ENCODE measurements around the gene GLB1L3. TPM values are rescaled to one million over a fixed set of nuclear protein-coding genes. Genes with fewer than 3 reads are reported as not detected.
A peak's percentile ranks its signal among the peaks of the same experiment; 100 is the strongest.
"Not testable (repeated sequence)": the region's sequence is repeated elsewhere in the genome, so short reads cannot be mapped to it uniquely, and the experiment has no call there.

The GLB1L3 gene
- total RNA-seq, 2 donors from 2014 or later, result 1.3 TPM; not detected in 1

DNA sequence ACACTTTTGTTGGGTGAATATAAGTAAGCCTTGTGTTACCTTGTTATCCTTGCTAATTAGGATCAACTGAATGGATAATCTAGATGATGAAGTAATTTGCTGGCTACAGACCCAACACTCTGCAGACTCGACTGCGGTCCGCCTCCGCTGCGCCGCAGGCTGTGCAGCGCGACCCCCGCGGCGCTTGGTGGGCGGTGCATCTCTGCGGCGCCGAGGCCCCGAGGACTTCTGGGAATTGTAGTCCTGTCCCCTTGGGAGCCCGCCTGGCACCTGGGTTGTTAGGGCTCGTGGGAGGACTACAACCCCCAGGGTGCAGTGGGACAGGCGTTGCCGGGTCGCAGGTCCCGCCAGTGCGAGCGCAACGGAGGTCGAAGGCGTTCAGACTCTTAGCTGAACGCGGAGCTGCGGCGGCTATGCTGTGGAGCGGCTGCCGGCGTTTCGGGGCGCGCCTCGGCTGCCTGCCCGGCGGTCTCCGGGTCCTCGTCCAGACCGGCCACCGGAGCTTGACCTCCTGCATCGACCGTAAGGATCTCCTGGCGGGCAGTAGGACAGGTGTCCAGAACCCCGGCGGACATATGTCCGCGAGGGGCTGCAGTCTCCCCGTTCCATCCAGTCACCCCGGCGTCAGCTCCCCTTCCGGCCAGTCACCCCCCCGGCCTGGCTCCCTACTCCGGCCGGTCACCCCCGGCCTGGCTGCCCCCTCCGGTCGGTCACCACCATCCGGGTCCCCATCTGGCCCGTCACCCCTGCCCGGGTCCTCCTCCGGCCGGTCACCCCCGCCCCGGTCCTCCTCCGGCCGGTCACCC, 22.8 kb upstream of the GLB1L3 start, which contains the start of the genes ACAD8 and THYN1:
ACAD8 (plus strand) TSS at position 381 of the 806 bp plus-strand sequence; CDS start at position 414, 33 bp downstream.
THYN1 (minus strand) TSS at position 165 of the 806 bp plus-strand sequence. CDS start 470 bp downstream, outside the sequence.
- Histone ChIP-seq H3K9me3 (no peaks in the 10 kb centered on the region), H3K4me1 (peaks cover 24% of the 10 kb centered on the region), H3K4me3 (peak within 1 kb of the TSS; percentile 85 to 86), H3K36me3 (replicated peaks in 1 of 2; ENCODE audit: insufficient read depth in 1 of 2, low read depth in 2 of 2) (peaks cover 0 to 7% of the 10 kb centered on the region in 2 donors), H3K27me3 (no peaks in the 10 kb centered on the region), H3K27ac (peak within 1 kb of the TSS; percentile 21 to 77 (median 55))
- TF ChIP-seq, protein P1, sequence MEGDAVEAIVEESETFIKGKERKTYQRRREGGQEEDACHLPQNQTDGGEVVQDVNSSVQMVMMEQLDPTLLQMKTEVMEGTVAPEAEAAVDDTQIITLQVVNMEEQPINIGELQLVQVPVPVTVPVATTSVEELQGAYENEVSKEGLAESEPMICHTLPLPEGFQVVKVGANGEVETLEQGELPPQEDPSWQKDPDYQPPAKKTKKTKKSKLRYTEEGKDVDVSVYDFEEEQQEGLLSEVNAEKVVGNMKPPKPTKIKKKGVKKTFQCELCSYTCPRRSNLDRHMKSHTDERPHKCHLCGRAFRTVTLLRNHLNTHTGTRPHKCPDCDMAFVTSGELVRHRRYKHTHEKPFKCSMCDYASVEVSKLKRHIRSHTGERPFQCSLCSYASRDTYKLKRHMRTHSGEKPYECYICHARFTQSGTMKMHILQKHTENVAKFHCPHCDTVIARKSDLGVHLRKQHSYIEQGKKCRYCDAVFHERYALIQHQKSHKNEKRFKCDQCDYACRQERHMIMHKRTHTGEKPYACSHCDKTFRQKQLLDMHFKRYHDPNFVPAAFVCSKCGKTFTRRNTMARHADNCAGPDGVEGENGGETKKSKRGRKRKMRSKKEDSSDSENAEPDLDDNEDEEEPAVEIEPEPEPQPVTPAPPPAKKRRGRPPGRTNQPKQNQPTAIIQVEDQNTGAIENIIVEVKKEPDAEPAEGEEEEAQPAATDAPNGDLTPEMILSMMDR (IDR thresholded peaks at IDR 0.05), result peak; percentile 5 to 67 (median 49)
- TF ChIP-seq POLR2A (IDR thresholded peaks at IDR 0.05), result peak; percentile 51 to 81 (median 81)
- 0 to 1% methylated on average over 5 to 69 of the region's 70 CpGs for WGBS, 2 donors
- DNase-seq (peak; percentile 96 to 98 (median 97)), ATAC-seq (peak; percentile 100)
- intact Hi-C loops (cut with DNase I), result no loop called here

GRCh38 chr11:134254433-134255183, 21.6 kb upstream of the GLB1L3 start:
- H3K4me3 ChIP-seq, result peak overlapping the region in 1 of 2 donors; percentile 86
- H3K36me3 ChIP-seq (replicated peaks in 1 of 2; ENCODE audit: insufficient read depth in 1 of 2, low read depth in 2 of 2), result peaks cover 0 to 7% of the 10 kb centered on the region in 2 donors
- no peaks in the 10 kb centered on the region for H3K27me3 ChIP-seq
- ATAC-seq, result no peak
- no peaks in the 10 kb centered on the region for H3K9me3 ChIP-seq
- DNase-seq, result no peak
- H3K27ac ChIP-seq, result no peak overlapping the region
- peaks cover 24% of the 10 kb centered on the region for H3K4me1 ChIP-seq
- intact Hi-C loops (cut with DNase I), result no loop called here
- WGBS, 2 donors, result 19 to 24% methylated on average over 3 of the region's 3 CpGs
- no peak for TF ChIP-seq POLR2A (IDR thresholded peaks at IDR 0.05)
- TF ChIP-seq, protein P1 (IDR thresholded peaks at IDR 0.05), result no peak

- H3K4me3 ChIP-seq; H3K36me3 ChIP-seq (replicated peaks in 1 of 2; ENCODE audit: insufficient read depth in 1 of 2, low read depth in 2 of 2); H3K27ac ChIP-seq; intact Hi-C loops (cut with DNase I); DNase-seq; H3K9me3 ChIP-seq; ATAC-seq; H3K27me3 ChIP-seq: not testable (repeated sequence)
- peaks cover 24% of the 10 kb centered on the region for H3K4me1 ChIP-seq
- WGBS, 2 donors, result 90 to 95% methylated on average over 5 of the region's 5 CpGs
Observed at GRCh38 chr11:134255184-134255561, 21.0 kb upstream of the GLB1L3 start.

DNA sequence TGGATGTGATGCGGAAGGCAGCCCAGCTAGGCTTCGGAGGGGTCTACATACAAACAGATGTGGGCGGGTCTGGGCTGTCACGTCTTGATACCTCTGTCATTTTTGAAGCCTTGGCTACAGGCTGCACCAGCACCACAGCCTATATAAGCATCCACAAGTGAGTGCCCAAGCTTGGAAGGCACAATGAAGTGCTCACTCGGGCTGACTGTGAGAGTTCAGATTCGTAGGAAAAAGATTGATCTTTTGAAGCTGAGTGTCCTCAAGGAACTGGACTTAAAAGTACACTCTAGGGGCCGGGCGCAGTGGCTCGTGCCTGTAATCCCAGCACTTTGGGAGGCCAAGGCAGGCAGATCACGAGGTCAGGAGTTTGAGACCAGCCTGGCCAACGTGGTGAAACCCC, 19.1 kb upstream of the GLB1L3 start:
- intact Hi-C loops (cut with DNase I), result no loop called here
- no peak for TF ChIP-seq POLR2A (IDR thresholded peaks at IDR 0.05)
- TF ChIP-seq, protein P1 (IDR thresholded peaks at IDR 0.05), result no peak
- peaks cover 0 to 8% of the 10 kb centered on the region in 2 donors for H3K36me3 ChIP-seq (replicated peaks in 1 of 2; ENCODE audit: insufficient read depth in 1 of 2, low read depth in 2 of 2)
- no peaks in the 10 kb centered on the region for H3K27me3 ChIP-seq
- 90 to 96% methylated on average over 11 of the region's 11 CpGs for WGBS, 2 donors
- H3K9me3 ChIP-seq, result no peaks in the 10 kb centered on the region
- DNase-seq (no peak), ATAC-seq (no peak)
- H3K4me3 ChIP-seq, result no peak overlapping the region
- H3K27ac ChIP-seq, result no peak overlapping the region
- peaks cover 19% of the 10 kb centered on the region for H3K4me1 ChIP-seq

- Histone ChIP-seq H3K27me3 (no peaks in the 10 kb centered on the region), H3K27ac (no peak overlapping the region), H3K4me1 (peaks cover 14% of the 10 kb centered on the region), H3K9me3 (no peaks in the 10 kb centered on the region), H3K4me3 (no peak overlapping the region), H3K36me3 (replicated peaks in 1 of 2; ENCODE audit: insufficient read depth in 1 of 2, low read depth in 2 of 2) (peaks cover 0 to 12% of the 10 kb centered on the region in 2 donors)
- TF ChIP-seq POLR2A (IDR thresholded peaks at IDR 0.05), result no peak
- TF ChIP-seq, protein P1 (IDR thresholded peaks at IDR 0.05), result no peak
- DNase-seq (no peak), ATAC-seq (no peak)
- 75 to 85% methylated on average over 4 of the region's 4 CpGs for WGBS, 2 donors
- intact Hi-C loops (cut with DNase I), result no loop called here
Observed at GRCh38 chr11:134258577-134258976, 17.6 kb upstream of the GLB1L3 start.
